K562 (cell line): ENCODE data around the gene EDRF1. TPM values are rescaled to one million over a fixed set of nuclear protein-coding genes. Genes with fewer than 3 reads are reported as not detected.

Experiments used
- BCLAF1 ChIP-seq, 2 experiments: fragments of 450-650 bp in 1 of 2; IDR thresholded peaks; 2 replicates each; pipeline ENCODE4 v1.6.1; 2011 to 2017; ENCODE audit warnings: low read depth in 2 of 2, antibody characterized with exemption in 1 of 2, borderline replicate concordance in 1 of 2, low read length in 1 of 2, mild to moderate bottlenecking in 1 of 2, mixed read lengths in 1 of 2; ENCODE audit not compliant: control insufficient read depth in 1 of 2
- COPS2 ChIP-seq: fragments of 450-650 bp; conservative IDR thresholded peaks from 2 replicates; pipeline ENCODE4 v1.6.1; 2016; ENCODE audit warnings: mild to moderate bottlenecking, moderate library complexity
- FOXJ3 ChIP-seq: sonication (generic); formaldehyde crosslinking; IDR thresholded peaks from 2 replicates; pipeline ENCODE4 v1.4.0; 2020; ENCODE audit warnings: mild to moderate bottlenecking, missing genetic modification reagents
- FOXK1 ChIP-seq: sonication (generic); formaldehyde crosslinking; IDR thresholded peaks from 2 replicates; pipeline ENCODE4 v1.8.0; 2022; ENCODE audit warnings: missing genetic modification reagents, mild to moderate bottlenecking, borderline replicate concordance
- ILK ChIP-seq: fragments of 450-650 bp; IDR thresholded peaks from 2 replicates; pipeline ENCODE4 v1.6.1; 2016; ENCODE audit warnings: missing genetic modification characterization, low read depth, mild to moderate bottlenecking, missing compliant biosample characterization, moderate library complexity, borderline replicate concordance
- RBM39 ChIP-seq: fragments of 200-400 bp; formaldehyde crosslinking; optimal IDR thresholded peaks from 2 replicates; pipeline ENCODE3; 2018; ENCODE audit warnings: low read depth, low read length
- ZNF146 ChIP-seq: IDR thresholded peaks from one replicate; pipeline ENCODE4 v1.6.1; 2018; ENCODE audit warnings: missing compliant biosample characterization; ENCODE audit not compliant: unreplicated experiment
- polyA plus RNA-seq, 8 experiments: library from polyadenylated mRNA; depleted of rRNA in 4 of 8; stranded (reverse) in 5 of 8; unstranded in 3 of 8; fragments of >200 nt; fragmentation: Nextera tagmentation in 2 of 8; fragmentation: Illumina TruSeq in 1 of 8; extraction: Ambion mirVana in 2 of 8; extraction: Trizol in 1 of 8; gene quantifications; 2 replicates each; pipeline versions ENCODE4 v1.2.1 to v1.2.3, GENCODE V29; 2011 to 2014; ENCODE audit warnings: inconsistent platforms in 1 of 8, missing spikeins in 1 of 8
- total RNA-seq, 7 experiments: library from RNA; depleted of rRNA in 6 of 7; stranded (reverse); fragments of >200 nt in 6 of 7; fragmentation: Illumina TruSeq in 2 of 7; extraction: Trizol in 2 of 7; gene quantifications; 2 replicates each; pipeline versions ENCODE4 v1.2.1 to v1.2.3, GENCODE V29; 2011 to 2021; ENCODE audit warnings: low replicate concordance in 1 of 7
- TF ChIP-seq, protein P1 (sequence below), 2 experiments: fragments of 450-650 bp in 1 of 2; sonication (generic) in 1 of 2; formaldehyde crosslinking in 1 of 2; IDR thresholded peaks; 2 replicates each; pipeline versions ENCODE4 v1.7.1 to v1.9.0; 2016 to 2022; ENCODE audit warnings: inconsistent platforms in 1 of 2, mild to moderate bottlenecking in 1 of 2, missing genetic modification reagents in 1 of 2
- TF ChIP-seq, protein P2 (sequence below): fragments of 250-450 bp; sonication (Bioruptor Pico); IDR thresholded peaks from 2 replicates; pipeline ENCODE4 v1.9.0; 2021; ENCODE audit warnings: mild to moderate bottlenecking, inconsistent platforms
- TF ChIP-seq, protein P3 (sequence below): fragments of 250-450 bp; sonication (Bioruptor Pico); IDR thresholded peaks from 2 replicates; pipeline ENCODE4 v1.8.0; 2021; ENCODE audit warnings: moderate library complexity, mild to moderate bottlenecking, inconsistent platforms

EDRF1 gene
- total and polyA plus RNA-seq, 9 of the 15 experiments (the other 6 are each of a cell fraction or from before 2014, with no cell fraction given) = 7.6 to 26.0 (median 18.6) TPM

GRCh38 chr10:125727436-125727835 lies 7.9 kb downstream of the EDRF1 start (continued):
- TF ChIP-seq FOXJ3 (CRISPR knock-in tag) = no peak
- TF ChIP-seq, protein P1, sequence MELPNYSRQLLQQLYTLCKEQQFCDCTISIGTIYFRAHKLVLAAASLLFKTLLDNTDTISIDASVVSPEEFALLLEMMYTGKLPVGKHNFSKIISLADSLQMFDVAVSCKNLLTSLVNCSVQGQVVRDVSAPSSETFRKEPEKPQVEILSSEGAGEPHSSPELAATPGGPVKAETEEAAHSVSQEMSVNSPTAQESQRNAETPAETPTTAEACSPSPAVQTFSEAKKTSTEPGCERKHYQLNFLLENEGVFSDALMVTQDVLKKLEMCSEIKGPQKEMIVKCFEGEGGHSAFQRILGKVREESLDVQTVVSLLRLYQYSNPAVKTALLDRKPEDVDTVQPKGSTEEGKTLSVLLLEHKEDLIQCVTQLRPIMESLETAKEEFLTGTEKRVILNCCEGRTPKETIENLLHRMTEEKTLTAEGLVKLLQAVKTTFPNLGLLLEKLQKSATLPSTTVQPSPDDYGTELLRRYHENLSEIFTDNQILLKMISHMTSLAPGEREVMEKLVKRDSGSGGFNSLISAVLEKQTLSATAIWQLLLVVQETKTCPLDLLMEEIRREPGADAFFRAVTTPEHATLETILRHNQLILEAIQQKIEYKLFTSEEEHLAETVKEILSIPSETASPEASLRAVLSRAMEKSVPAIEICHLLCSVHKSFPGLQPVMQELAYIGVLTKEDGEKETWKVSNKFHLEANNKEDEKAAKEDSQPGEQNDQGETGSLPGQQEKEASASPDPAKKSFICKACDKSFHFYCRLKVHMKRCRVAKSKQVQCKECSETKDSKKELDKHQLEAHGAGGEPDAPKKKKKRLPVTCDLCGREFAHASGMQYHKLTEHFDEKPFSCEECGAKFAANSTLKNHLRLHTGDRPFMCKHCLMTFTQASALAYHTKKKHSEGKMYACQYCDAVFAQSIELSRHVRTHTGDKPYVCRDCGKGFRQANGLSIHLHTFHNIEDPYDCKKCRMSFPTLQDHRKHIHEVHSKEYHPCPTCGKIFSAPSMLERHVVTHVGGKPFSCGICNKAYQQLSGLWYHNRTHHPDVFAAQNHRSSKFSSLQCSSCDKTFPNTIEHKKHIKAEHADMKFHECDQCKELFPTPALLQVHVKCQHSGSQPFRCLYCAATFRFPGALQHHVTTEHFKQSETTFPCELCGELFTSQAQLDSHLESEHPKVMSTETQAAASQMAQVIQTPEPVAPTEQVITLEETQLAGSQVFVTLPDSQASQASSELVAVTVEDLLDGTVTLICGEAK (IDR thresholded peaks at IDR 0.05) = no peak
- TF ChIP-seq, protein P1 (CRISPR knock-in tag; IDR thresholded peaks at IDR 0.05) = no peak
- TF ChIP-seq ZNF146 = no peak
- TF ChIP-seq COPS2 = no peak
- TF ChIP-seq, protein P2, sequence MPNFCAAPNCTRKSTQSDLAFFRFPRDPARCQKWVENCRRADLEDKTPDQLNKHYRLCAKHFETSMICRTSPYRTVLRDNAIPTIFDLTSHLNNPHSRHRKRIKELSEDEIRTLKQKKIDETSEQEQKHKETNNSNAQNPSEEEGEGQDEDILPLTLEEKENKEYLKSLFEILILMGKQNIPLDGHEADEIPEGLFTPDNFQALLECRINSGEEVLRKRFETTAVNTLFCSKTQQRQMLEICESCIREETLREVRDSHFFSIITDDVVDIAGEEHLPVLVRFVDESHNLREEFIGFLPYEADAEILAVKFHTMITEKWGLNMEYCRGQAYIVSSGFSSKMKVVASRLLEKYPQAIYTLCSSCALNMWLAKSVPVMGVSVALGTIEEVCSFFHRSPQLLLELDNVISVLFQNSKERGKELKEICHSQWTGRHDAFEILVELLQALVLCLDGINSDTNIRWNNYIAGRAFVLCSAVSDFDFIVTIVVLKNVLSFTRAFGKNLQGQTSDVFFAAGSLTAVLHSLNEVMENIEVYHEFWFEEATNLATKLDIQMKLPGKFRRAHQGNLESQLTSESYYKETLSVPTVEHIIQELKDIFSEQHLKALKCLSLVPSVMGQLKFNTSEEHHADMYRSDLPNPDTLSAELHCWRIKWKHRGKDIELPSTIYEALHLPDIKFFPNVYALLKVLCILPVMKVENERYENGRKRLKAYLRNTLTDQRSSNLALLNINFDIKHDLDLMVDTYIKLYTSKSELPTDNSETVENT (CRISPR knock-in tag) = no peak
- TF ChIP-seq ILK = no peak
- no peak for TF ChIP-seq BCLAF1 (IDR thresholded peaks at IDR 0.05; ENCODE audit: borderline replicate concordance in 1 of 2, control insufficient read depth in 1 of 2, low read depth in 2 of 2, low read length in 1 of 2)
- no peak for TF ChIP-seq FOXK1 (CRISPR knock-in tag)
- no peak for TF ChIP-seq RBM39
- TF ChIP-seq, protein P3, sequence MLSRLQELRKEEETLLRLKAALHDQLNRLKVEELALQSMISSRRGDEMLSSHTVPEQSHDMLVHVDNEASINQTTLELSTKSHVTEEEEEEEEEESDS (CRISPR knock-in tag) = no peak
